ENCODE data around the gene ZSCAN26. TPM values are rescaled to one million over a fixed set of nuclear protein-coding genes. Genes with fewer than 3 reads are reported as not detected.
A peak's percentile ranks its signal among the peaks of the same experiment; 100 is the strongest.
"Not testable (repeated sequence)": the region's sequence is repeated elsewhere in the genome, so short reads cannot be mapped to it uniquely, and the experiment has no call there.

Gene ZSCAN26
- total and polyA plus RNA-seq, 2 of the 4 experiments (the other 2 are of a cell fraction), result 13.1 to 42.1 TPM

GRCh38 chr6:28317866-28318265 is 50.9 kb downstream of the ZSCAN26 start:
- dilution Hi-C loops (cut with HindIII; ENCODE audit: low sequenced_read_pairs, unreplicated experiment); H2BK20ac ChIP-seq (ENCODE audit: low read depth, low read length); BruUV-seq (replicated peaks); H3K56ac ChIP-seq (ENCODE audit: extremely low read depth, insufficient read depth, low read length); H3K9me3 ChIP-seq (ENCODE audit: control insufficient read depth, insufficient read depth, low read length); H2BK15ac ChIP-seq (ENCODE audit: low read depth, low read length); H3K4me1 ChIP-seq (ENCODE audit: control insufficient read depth, insufficient read depth, low read length); H3K79me1 ChIP-seq (ENCODE audit: low read depth in 1 of 2, low read length in 2 of 2); H4K91ac ChIP-seq (ENCODE audit: insufficient read depth, low read depth, low read length); H3K27me3 ChIP-seq (ENCODE audit: control insufficient read depth, insufficient read depth, low read length); ATAC-seq (ENCODE audit: low read depth); H3K4ac ChIP-seq (ENCODE audit: low read depth, low read length); H2BK120ac ChIP-seq (ENCODE audit: low read depth, low read length); H3K23ac ChIP-seq (ENCODE audit: low read depth, low read length); H3K14ac ChIP-seq (replicated peaks; ENCODE audit: low read depth, low read length); H3K9ac ChIP-seq (ENCODE audit: low read depth, low read length); H2AK9ac ChIP-seq (replicated peaks; ENCODE audit: low read depth, low read length, poor library complexity); in situ Hi-C loops (cut with MboI; ENCODE audit: low sequenced_read_pairs); H3K27ac ChIP-seq (ENCODE audit: insufficient read depth, low read length); H4K8ac ChIP-seq (ENCODE audit: low read depth in 2 of 2, low read length in 2 of 2); POLR2A ChIA-PET (ENCODE audit: unreplicated experiment); H2AFZ ChIP-seq (replicated peaks; ENCODE audit: low read length, poor library complexity); H4K5ac ChIP-seq (ENCODE audit: low read depth, low read length); H4K20me1 ChIP-seq (ENCODE audit: insufficient read depth, low read length); H2AK5ac ChIP-seq (ENCODE audit: low read depth, low read length); H3K4me2 ChIP-seq (ENCODE audit: low read depth, low read length); H3K4me3 ChIP-seq (ENCODE audit: insufficient read depth, low read depth, low read length); H3K18ac ChIP-seq (ENCODE audit: low read depth, low read length); intact Hi-C loops (cut with micrococcal nuclease); H3K36me3 ChIP-seq (ENCODE audit: control insufficient read depth, insufficient read depth, low read length); H3K9me1 ChIP-seq (ENCODE audit: insufficient read depth, low read length); H2BK5ac ChIP-seq (ENCODE audit: low read depth, low read length, poor library complexity, severe bottlenecking): not testable (repeated sequence)
- CTCF ChIA-PET, result interaction anchor here (1.4 kb wide), 1 partner anchor 18 kb away, joined by 4 read pairs; no protein-coding TSS in a partner anchor
- peak; percentile 17 for DNase-seq
- WGBS, 2 experiments (ENCODE audit: extremely low coverage in 2 of 2, insufficient read length in 1 of 2), result 88% methylated on average over 3 of the region's 8 CpGs; no CpG with 5 or more reads in 1 of the 2 experiments

Measured in IMR-90 (cell line).